Upper lobe of left lung (tissue), 6 donors: ENCODE results near the gene CRTC1. TPM values are rescaled to one million over a fixed set of nuclear protein-coding genes. Genes with fewer than 3 reads are reported as not detected.

ENCODE experiments used
- ATAC-seq, 2 donors: fragments of 200-7000 bp; cut with Tn5 transposase; one replicate each; pipeline ENCODE4 v1.9.1; 2022; ENCODE audit warnings: mild to moderate bottlenecking in 2 of 2, moderate library complexity in 2 of 2; ENCODE audit not compliant: low FRiP score in 2 of 2
- DNase-seq, 2 donors: peaks; one replicate each; pipeline ENCODE4 v3.0.0-alpha.2; 2019 to 2020
- H3K27ac ChIP-seq, 4 donors: fragments of 200-600 bp; sonication (generic); one replicate each; pipeline ENCODE4 v1.5.1; 2016 to 2019
- H3K27me3 ChIP-seq, 4 donors: fragments of 200-600 bp; sonication (generic); one replicate each; pipeline ENCODE4 v1.5.1; 2017 to 2019
- H3K36me3 ChIP-seq, 4 donors: fragments of 200-600 bp; sonication (generic); one replicate each; pipeline ENCODE4 v1.5.1; 2016 to 2019
- H3K4me1 ChIP-seq, 4 donors: fragments of 200-600 bp; sonication (generic); one replicate each; pipeline ENCODE4 v1.5.1; 2018 to 2019
- H3K4me3 ChIP-seq, 4 donors: fragments of 200-600 bp; sonication (generic); one replicate each; pipeline ENCODE4 v1.5.1; 2017 to 2019; ENCODE audit warnings: mild to moderate bottlenecking in 2 of 4, moderate library complexity in 1 of 4
- H3K9me3 ChIP-seq, 4 donors: fragments of 200-600 bp; sonication (generic); one replicate each; pipeline ENCODE4 v1.5.1; 2018 to 2019
- EP300 ChIP-seq, 4 donors: sonication (generic); formaldehyde crosslinking; IDR thresholded peaks; one replicate each; pipeline ENCODE4 v1.5.1; 2017; ENCODE audit warnings: antibody characterized with exemption in 4 of 4, control low read depth in 2 of 4
- POLR2A ChIP-seq, 4 donors: fragments of 450-650 bp; IDR thresholded peaks; one replicate each; pipeline ENCODE4 v1.5.1; 2016 to 2017; ENCODE audit warnings: antibody characterized with exemption in 4 of 4, mild to moderate bottlenecking in 2 of 4
- POLR2AphosphoS5 ChIP-seq, 2 donors: sonication (generic); formaldehyde crosslinking; IDR thresholded peaks; one replicate each; pipeline ENCODE4 v1.5.1; 2017; ENCODE audit warnings: antibody characterized with exemption in 2 of 2
- WGBS, 2 donors: methylation state at CpG; one replicate each; pipeline ENCODE4 v1.1.5; 2017 to 2018; 5-methylcytosine and 5-hydroxymethylcytosine counted together
- total RNA-seq, 6 donors: library from RNA; depleted of rRNA in 4 of 6; stranded (reverse); fragments of >200 nt in 4 of 6; gene quantifications; one replicate each; pipeline versions ENCODE4 v1.1.0 to v1.2.1, GENCODE V29; 2016 to 2021
- TF ChIP-seq, protein P1 (sequence below), 6 experiments: fragments of 450-650 bp in 4 of 6; fragments of 200-600 bp in 2 of 6; sonication (generic) in 2 of 6; IDR thresholded peaks; one replicate each; pipeline ENCODE4 v1.5.1; 2016 to 2019; ENCODE audit warnings: antibody characterized with exemption in 6 of 6
- donor health status: DM: no; HTN: no; CAD: no; lungs with moderate emphysema.
- donor health status: DM: no; HTN: yes; CAD: no; lungs with severe emphysema.

Gene CRTC1
- total RNA-seq, 6 donors from 2014 or later, result 5.9 to 27.2 (median 15.6) TPM

DNA sequence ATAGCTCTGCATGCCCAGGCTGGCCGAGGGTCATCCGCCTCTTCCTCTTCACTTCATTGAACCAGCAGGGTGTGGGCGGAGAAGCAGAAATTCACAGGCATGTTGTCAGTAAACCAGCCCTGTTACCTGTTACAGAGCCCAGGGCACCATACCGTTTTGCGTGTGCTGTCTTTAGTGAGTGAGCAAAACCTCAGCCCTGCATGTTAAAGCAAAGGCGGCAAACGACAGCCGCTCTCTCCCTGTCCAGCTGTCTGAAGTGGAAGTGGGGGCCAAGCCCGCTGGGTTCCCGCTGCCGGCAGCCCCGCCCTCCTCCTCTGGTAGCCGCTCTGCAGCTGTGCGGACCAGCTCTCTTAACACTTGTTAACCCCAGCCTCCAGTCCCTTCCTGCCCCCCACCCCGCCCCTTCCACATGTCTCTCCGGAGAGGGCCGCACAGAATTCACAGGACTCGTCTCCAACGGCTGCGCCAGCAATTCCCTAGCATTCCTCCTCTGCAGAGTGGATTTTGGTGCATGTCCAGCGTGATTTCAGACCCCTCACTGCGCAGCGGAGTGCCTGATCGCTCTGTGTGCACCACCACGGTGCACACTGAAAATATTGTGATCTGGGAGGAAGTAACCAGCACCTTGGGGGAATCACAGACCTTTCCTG is 34.0 kb upstream of the CRTC1 start:
- peak; percentile 60 to 88 for DNase-seq
- Histone ChIP-seq H3K27me3 (no peaks in the 10 kb centered on the region), H3K36me3 (no peaks in the 10 kb centered on the region), H3K4me3 (peak overlapping the region in 3 of 4 donors; percentile 5 to 15 (median 11)), H3K27ac (peak overlapping the region; percentile 71 to 85 (median 80)), H3K4me1 (peaks cover 25 to 33% (median 31%) of the 10 kb centered on the region in 4 donors), H3K9me3 (no peaks in the 10 kb centered on the region)
- 19 to 41% methylated on average over 24 to 25 of the region's 25 CpGs for WGBS, 2 donors
- peak; percentile 47 to 82 for ATAC-seq
- TF ChIP-seq, protein P1, sequence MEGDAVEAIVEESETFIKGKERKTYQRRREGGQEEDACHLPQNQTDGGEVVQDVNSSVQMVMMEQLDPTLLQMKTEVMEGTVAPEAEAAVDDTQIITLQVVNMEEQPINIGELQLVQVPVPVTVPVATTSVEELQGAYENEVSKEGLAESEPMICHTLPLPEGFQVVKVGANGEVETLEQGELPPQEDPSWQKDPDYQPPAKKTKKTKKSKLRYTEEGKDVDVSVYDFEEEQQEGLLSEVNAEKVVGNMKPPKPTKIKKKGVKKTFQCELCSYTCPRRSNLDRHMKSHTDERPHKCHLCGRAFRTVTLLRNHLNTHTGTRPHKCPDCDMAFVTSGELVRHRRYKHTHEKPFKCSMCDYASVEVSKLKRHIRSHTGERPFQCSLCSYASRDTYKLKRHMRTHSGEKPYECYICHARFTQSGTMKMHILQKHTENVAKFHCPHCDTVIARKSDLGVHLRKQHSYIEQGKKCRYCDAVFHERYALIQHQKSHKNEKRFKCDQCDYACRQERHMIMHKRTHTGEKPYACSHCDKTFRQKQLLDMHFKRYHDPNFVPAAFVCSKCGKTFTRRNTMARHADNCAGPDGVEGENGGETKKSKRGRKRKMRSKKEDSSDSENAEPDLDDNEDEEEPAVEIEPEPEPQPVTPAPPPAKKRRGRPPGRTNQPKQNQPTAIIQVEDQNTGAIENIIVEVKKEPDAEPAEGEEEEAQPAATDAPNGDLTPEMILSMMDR (IDR thresholded peaks at IDR 0.05), result no peak
- TF ChIP-seq POLR2AphosphoS5 (IDR thresholded peaks at IDR 0.05), result no peak
- no peak for TF ChIP-seq POLR2A (IDR thresholded peaks at IDR 0.05)
- TF ChIP-seq EP300 (IDR thresholded peaks at IDR 0.05), result no peak

DNA sequence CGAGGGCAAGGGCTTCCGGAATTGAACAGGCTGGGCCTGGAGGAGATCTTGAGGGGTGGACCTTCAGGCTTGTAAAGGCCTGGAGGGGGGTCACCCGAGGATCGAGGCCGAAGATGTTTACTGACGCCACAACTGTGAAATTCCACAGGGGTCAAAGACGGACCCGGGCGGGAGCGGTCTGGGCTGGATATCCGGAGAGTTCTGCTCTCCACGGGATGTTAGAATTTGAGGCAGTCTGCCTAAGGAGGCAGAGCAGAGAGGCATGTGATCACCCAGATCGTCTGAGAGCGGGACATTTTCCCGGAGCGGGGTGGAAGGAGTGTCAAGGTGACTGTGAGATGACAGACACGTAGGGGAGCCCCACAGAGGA is 33.5 kb upstream of the CRTC1 start:
- 37 to 38% methylated on average over 4 to 17 of the region's 17 CpGs for WGBS, 2 donors
- H3K27ac ChIP-seq, result peak overlapping the region; percentile 71 to 85 (median 80)
- H3K4me3 ChIP-seq, result peak overlapping the region in 3 of 4 donors; percentile 5 to 15 (median 11)
- ATAC-seq (peak; percentile 60 to 69), DNase-seq (no peak)
- no peaks in the 10 kb centered on the region for H3K9me3 ChIP-seq
- H3K27me3 ChIP-seq, result no peaks in the 10 kb centered on the region
- TF ChIP-seq, protein P1 (IDR thresholded peaks at IDR 0.05), result no peak
- TF ChIP-seq POLR2AphosphoS5 (IDR thresholded peaks at IDR 0.05), result peak in 1 of 2 donors; percentile 3
- no peaks in the 10 kb centered on the region for H3K36me3 ChIP-seq
- peaks cover 25 to 30% (median 26%) of the 10 kb centered on the region in 4 donors for H3K4me1 ChIP-seq

DNA sequence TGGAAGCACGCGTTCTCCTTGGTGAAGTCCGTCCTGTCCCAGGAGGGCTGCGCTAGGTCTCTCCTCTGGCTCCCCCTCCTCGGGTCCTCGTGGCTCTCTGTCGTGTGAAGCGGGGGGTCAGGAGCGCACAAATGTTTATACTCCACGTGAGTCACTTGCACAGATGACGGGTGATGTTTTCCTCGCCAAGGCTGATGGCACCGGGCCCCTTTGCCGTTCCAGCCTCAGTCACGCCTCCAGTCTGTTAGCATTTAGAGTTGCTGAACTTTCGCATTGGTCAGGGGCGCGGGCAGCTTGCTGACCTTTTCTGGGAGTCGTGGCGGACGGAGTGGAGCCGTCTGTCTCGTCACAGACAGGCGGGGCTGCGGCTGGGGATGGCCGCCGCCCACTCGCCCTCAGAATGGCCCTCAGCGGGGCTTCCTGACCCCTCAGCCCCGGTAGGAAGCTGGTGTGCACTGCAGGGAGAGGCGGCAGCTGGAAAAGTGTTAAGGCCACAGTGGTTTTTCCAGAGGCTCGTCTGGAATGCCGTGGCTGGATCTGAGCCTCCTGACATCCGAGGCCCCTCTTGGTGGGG is 32.9 kb upstream of the CRTC1 start:
- H3K36me3 ChIP-seq, result no peaks in the 10 kb centered on the region
- peak in 1 of 2 donors; percentile 85 for DNase-seq
- 61 to 75% methylated on average over 18 to 30 of the region's 34 CpGs for WGBS, 2 donors

DNA sequence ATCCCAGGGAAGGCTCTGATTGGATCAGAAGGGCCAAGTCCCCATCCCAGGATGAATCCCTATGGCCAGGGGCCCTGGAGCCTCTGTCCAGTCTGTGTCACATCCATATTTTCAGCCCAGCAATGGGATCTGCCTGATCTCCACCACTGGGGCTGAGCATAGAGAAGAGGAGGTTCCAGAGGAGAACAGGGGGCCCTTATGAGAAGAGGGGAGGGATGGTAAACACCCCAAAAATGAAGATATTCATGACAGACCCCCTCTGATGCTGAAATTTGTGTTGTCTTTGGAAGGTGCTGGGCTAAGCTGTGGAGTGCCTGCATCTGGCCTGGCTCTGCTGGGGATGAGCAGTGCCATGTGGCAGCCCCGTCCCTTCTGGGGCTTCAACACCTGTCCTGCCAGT is 32.2 kb upstream of the CRTC1 start:
- no peaks in the 10 kb centered on the region for H3K36me3 ChIP-seq
- no peaks in the 10 kb centered on the region for H3K9me3 ChIP-seq
- 89 to 93% methylated on average over 1 of the region's 1 CpG for WGBS, 2 donors
- ATAC-seq (no peak), DNase-seq (no peak)
- TF ChIP-seq EP300 (IDR thresholded peaks at IDR 0.05) (no peak), POLR2A (IDR thresholded peaks at IDR 0.05) (no peak), POLR2AphosphoS5 (IDR thresholded peaks at IDR 0.05) (no peak)
- TF ChIP-seq, protein P1 (IDR thresholded peaks at IDR 0.05), result no peak
- H3K27me3 ChIP-seq, result no peaks in the 10 kb centered on the region
- peak overlapping the region; percentile 71 to 85 (median 80) for H3K27ac ChIP-seq
- H3K4me3 ChIP-seq, result no peak overlapping the region
- H3K4me1 ChIP-seq, result peaks cover 22 to 30% (median 26%) of the 10 kb centered on the region in 4 donors

More for the DNA sequence above, 32.9 kb upstream of the CRTC1 start:
- H3K27ac ChIP-seq, result peak overlapping the region; percentile 71 to 85 (median 80)
- peak overlapping the region in 1 of 4 donors; percentile 2 for H3K4me3 ChIP-seq
- no peaks in the 10 kb centered on the region for H3K9me3 ChIP-seq
- TF ChIP-seq POLR2AphosphoS5 (IDR thresholded peaks at IDR 0.05) (peak; percentile 50 to 73), POLR2A (IDR thresholded peaks at IDR 0.05) (no peak), EP300 (IDR thresholded peaks at IDR 0.05) (peak in 1 of 4 donors; percentile 10)
- TF ChIP-seq, protein P1 (IDR thresholded peaks at IDR 0.05), result no peak
- peaks cover 22 to 30% (median 26%) of the 10 kb centered on the region in 4 donors for H3K4me1 ChIP-seq
- no peaks in the 10 kb centered on the region for H3K27me3 ChIP-seq
- peak; percentile 64 to 82 for ATAC-seq
